NT2/D1 (cell line): ENCODE results near the gene SPATA2.

Experiments used
- DNase-seq: peaks from one replicate; pipeline ENCODE4 v3.0.0-alpha.2; 2011; ENCODE audit warnings: low read depth, low spot score
- H3K27me3 ChIP-seq: 2 replicates; pipeline ENCODE4 v1.6.0; 2011; ENCODE audit warnings: mild to moderate bottlenecking; ENCODE audit not compliant: insufficient read length, insufficient read depth
- H3K36me3 ChIP-seq: 2 replicates; pipeline ENCODE4 v1.6.1; 2011; ENCODE audit warnings: mild to moderate bottlenecking, low read length, mixed read lengths; ENCODE audit not compliant: insufficient read depth, insufficient read length
- H3K4me1 ChIP-seq: 2 replicates; pipeline ENCODE4 v1.5.1; 2011; ENCODE audit not compliant: insufficient read depth, insufficient read length
- H3K4me3 ChIP-seq: 2 replicates; pipeline ENCODE4 v1.5.1; 2011; ENCODE audit warnings: low read depth; ENCODE audit not compliant: insufficient read length
- H3K9ac ChIP-seq: 2 replicates; pipeline ENCODE4 v1.6.0; 2011; ENCODE audit warnings: low read depth; ENCODE audit not compliant: insufficient read length
- H3K9me3 ChIP-seq: 2 replicates; pipeline ENCODE4 v1.5.1; 2011; ENCODE audit warnings: mild to moderate bottlenecking, low read length; ENCODE audit not compliant: insufficient read depth
- SUZ12 ChIP-seq: IDR thresholded peaks from 2 replicates; pipeline ENCODE4 v1.6.1; 2011; ENCODE audit not compliant: insufficient read length, insufficient read depth; ENCODE audit errors: extremely low read depth
- YY1 ChIP-seq: IDR thresholded peaks from 2 replicates; pipeline ENCODE4 v1.6.1; 2011; ENCODE audit not compliant: insufficient read length, insufficient read depth
- ZNF274 ChIP-seq: IDR thresholded peaks from 2 replicates; pipeline ENCODE4 v1.6.1; 2011; ENCODE audit warnings: mild to moderate bottlenecking, low read depth, low read length

Gene SPATA2

DNA sequence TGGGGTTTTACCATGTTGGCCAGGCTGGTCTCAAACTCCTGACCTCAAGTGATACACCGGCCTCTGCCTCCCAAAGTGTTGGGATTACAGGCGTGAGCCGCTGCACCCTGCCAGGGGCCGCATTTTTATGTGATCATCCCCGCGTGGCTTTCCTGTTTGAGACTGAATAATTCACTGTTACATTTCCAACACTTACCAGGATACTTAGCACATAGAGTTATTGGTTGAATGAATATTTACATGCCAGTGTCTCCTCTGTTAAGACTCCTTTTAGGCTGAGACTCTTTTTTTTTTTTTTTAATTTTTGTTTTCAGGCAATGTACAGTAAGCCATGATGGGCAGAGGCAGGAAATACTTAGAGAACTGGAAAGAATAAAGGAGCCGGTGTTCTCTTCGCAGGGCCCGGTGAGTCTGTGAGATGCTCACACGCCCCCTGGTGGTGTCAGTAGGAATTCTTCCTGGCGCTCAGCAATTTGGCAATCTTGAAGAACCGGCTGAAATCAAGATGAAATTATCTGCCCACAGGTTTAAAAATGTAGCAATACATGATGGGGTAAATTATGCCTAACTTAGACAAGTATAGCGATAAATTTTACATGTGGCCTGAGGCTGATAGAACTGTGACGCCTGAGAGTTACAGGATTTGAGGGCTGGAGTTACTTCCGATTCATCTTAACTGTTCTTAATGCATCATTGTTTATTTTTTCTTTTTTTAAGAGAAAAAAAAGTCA, 13.2 kb upstream of the SPATA2 start:
- DNase-seq = peak; percentile 66
- Histone ChIP-seq H3K27me3 (no peaks in the 10 kb centered on the region), H3K9me3 (no peaks in the 10 kb centered on the region; the same call in 1 of the 2 replicates), H3K9ac (no peak overlapping the region), H3K4me1 (no peaks in the 10 kb centered on the region), H3K4me3 (no peak overlapping the region), H3K36me3 (no peaks in the 10 kb centered on the region)
- TF ChIP-seq YY1 = no peak
- no peak for TF ChIP-seq ZNF274

DNA sequence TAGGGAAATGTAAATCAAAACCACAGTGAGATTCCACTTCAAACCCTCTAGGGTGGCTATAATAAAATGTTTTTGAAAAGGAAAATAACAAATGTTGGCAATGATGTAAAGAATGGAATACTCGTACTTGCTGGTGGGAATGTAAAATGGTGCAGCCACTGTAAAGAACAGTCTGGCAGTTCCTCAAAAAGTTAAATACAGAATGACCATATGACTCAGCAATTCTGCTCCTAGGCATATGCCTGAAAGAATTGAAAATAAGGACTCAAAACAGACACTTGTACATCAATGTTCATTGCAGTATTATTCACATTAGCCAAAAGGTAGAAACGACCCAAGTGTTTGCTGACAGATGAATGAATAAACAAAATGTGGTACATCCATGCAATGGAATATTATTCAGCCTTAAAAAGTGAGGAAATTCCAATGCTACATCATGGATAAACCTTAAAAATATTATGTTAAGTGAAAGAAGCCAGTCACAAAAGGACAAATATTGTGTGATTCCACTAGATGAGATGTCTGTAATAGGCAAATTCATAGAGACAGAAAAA, 10.6 kb upstream of the SPATA2 start:
- no peak for DNase-seq
- no peaks in the 10 kb centered on the region for H3K27me3 ChIP-seq

DNA sequence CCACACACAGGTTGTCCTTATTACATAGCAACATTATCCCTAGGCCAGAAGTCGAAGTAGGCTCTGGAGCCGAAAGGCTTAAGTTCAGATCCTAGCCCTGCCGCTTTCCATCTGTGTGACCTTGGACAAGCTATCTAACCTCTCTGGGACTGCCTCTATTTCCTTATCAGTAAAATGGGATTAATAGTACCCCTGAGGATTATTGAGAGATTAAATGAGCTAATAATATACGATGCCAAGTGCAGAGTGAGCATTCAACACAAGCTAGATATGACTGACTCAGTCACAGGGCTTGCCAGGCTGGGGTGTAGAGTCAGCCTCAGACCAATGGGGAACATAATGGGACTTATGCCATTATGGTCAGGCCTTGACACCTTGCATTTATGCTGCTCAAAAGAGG, 8.9 kb upstream of the SPATA2 start:
- no peak overlapping the region for H3K4me3 ChIP-seq
- TF ChIP-seq ZNF274 (no peak), YY1 (no peak), SUZ12 (no peak)
- H3K9me3 ChIP-seq = no peaks in the 10 kb centered on the region; the same call in 1 of the 2 replicates
- H3K36me3 ChIP-seq = no peaks in the 10 kb centered on the region
- DNase-seq = no peak
- H3K4me1 ChIP-seq = no peaks in the 10 kb centered on the region
- no peaks in the 10 kb centered on the region for H3K27me3 ChIP-seq
- H3K9ac ChIP-seq = no peak overlapping the region

More for the DNA sequence above, 10.6 kb upstream of the SPATA2 start:
- Histone ChIP-seq H3K4me1 (no peaks in the 10 kb centered on the region), H3K4me3 (no peak overlapping the region), H3K9me3 (no peaks in the 10 kb centered on the region; the same call in 1 of the 2 replicates), H3K9ac (no peak overlapping the region), H3K36me3 (no peaks in the 10 kb centered on the region)
- TF ChIP-seq SUZ12 (no peak), ZNF274 (no peak), YY1 (no peak)

DNA sequence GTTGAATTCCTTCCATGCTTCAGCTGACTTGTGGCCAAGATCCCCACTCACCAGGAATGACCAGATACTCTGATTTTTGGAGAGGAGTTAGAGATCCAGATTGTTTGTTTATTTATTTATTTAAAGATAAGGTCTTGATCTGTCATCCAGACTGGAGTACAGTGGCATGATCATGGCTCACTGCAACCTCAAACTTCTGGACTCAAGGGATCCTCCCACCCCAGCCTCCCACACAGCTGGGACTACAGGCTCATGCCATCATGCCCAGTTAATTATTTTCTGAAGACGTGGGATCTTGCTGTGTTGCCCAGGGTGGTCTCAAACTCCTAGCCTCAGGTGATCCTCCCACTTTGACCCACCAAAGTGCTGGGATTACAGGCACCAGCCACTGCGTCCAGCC, 4.1 kb upstream of the SPATA2 start:
- Histone ChIP-seq H3K27me3 (no peaks in the 10 kb centered on the region), H3K9me3 (no peaks in the 10 kb centered on the region; the same call in 1 of the 2 replicates), H3K36me3 (no peaks in the 10 kb centered on the region), H3K9ac (no peak overlapping the region), H3K4me1 (peaks cover 4% of the 10 kb centered on the region), H3K4me3 (no peak overlapping the region)
- DNase-seq = no peak
- TF ChIP-seq YY1 = no peak
- no peak for TF ChIP-seq ZNF274
- no peak for TF ChIP-seq SUZ12

DNA sequence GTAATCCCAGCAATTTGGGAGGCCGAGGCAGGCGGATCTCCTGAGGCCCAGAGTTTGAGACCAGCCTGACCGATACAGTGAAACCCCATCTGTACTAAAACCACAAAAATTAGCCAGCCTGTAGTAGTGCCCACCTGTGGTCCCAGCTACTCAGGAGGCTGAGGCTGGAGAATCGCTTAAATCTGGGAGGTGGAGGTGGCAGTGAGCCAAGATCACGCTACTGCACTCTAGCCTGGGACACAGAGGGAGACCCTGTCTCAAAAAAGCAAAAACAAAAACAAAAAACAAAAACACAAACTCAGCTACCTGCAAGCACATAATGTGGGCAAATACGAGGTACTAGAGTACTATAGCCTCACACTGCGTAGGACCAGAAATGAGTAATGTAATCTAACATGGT, 3.7 kb upstream of the SPATA2 start:
- TF ChIP-seq SUZ12 (no peak), YY1 (no peak), ZNF274 (no peak)
- no peaks in the 10 kb centered on the region for H3K36me3 ChIP-seq
- peaks cover 5% of the 10 kb centered on the region for H3K4me1 ChIP-seq
- H3K4me3 ChIP-seq = no peak overlapping the region
- no peak overlapping the region for H3K9ac ChIP-seq
- no peaks in the 10 kb centered on the region for H3K27me3 ChIP-seq
- DNase-seq = no peak
- no peaks in the 10 kb centered on the region; the same call in 1 of the 2 replicates for H3K9me3 ChIP-seq

DNA sequence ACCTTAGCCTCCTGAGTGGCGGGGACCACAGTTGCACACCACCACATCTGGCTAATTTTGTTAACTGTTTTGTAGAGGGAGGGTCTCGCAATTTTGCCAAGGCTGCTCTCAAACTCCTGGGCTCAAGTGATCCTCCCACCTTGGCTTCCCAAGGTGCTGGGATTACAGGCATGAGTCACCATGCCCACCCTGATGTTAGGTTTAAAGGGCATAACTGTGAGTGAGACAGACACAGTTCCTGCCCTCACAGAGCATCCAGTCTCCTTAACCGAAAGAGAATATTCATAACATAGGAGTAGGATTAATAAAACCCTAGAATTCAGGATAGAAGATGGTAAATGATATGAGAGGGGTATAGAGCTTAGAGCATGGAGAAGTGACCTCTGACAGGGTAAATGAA, 3.1 kb upstream of the SPATA2 start:
- H3K9me3 ChIP-seq = no peaks in the 10 kb centered on the region; the same call in 1 of the 2 replicates
- no peak overlapping the region for H3K4me3 ChIP-seq
- H3K36me3 ChIP-seq = peaks cover 3% of the 10 kb centered on the region
- no peak for DNase-seq
- H3K4me1 ChIP-seq = peaks cover 5% of the 10 kb centered on the region
- TF ChIP-seq ZNF274 = no peak
- TF ChIP-seq YY1 = no peak
- no peak for TF ChIP-seq SUZ12
- no peaks in the 10 kb centered on the region for H3K27me3 ChIP-seq
- no peak overlapping the region for H3K9ac ChIP-seq

DNA sequence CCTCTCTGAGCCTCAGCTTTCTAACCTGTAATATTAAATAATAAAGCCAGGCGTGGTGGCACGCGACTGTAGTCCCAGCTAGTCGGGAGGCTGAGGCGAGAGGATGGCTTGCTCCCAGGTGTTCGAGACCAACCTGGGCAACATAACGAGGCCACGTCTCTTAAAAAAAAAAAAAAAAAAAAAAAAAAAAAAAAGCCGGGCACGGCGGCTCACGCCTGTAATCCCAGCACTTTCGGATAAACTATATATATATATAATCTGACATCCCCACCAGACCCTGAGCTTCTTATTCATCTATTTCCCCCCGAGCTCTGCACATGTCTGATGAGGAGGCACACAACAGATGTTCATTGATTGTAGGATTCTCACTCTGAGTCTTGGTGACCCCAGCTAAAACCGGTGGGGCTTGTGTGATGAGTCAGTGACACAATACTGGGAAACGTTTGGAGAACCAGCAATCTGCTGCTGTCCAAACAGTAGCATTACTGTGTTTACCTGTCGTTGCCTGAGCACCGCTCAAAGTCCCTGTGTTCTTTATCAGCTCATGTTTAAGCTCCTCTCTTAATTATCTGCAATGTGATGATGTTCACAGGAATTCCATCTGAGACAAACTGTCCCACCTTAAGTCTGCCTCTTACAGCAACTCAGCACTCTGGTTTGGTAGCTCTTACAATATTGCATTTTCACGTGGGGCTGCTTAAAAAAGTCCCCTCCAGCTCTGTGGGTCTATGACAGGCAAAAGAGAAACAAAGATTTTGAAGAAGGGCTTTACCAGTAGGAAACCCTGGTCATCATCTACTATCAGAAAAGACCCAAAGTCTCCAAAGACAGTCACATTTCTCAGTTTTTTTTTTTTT, 1.0 kb upstream of the SPATA2 start:
- peak overlapping the region; percentile 92 for H3K9ac ChIP-seq
- peaks cover 5% of the 10 kb centered on the region for H3K4me1 ChIP-seq
- TF ChIP-seq YY1 (no peak), SUZ12 (no peak), ZNF274 (no peak)
- no peaks in the 10 kb centered on the region for H3K27me3 ChIP-seq
- peak overlapping the region; percentile 84 for H3K4me3 ChIP-seq
- no peak for DNase-seq
- H3K36me3 ChIP-seq = peaks cover 18% of the 10 kb centered on the region
- H3K9me3 ChIP-seq = no peaks in the 10 kb centered on the region; the same call in 1 of the 2 replicates
